OCI-M1 (cell line): Measurements from ENCODE around the gene STAU1.
"Not testable (repeated sequence)": the region's sequence is repeated elsewhere in the genome, so short reads cannot be mapped to it uniquely, and the experiment has no call there.

Experiments used
- DNase-seq: peaks from one replicate; lab custom pipeline; 2025; lab: John Stamatoyannopoulos, UW

The STAU1 gene

DNA sequence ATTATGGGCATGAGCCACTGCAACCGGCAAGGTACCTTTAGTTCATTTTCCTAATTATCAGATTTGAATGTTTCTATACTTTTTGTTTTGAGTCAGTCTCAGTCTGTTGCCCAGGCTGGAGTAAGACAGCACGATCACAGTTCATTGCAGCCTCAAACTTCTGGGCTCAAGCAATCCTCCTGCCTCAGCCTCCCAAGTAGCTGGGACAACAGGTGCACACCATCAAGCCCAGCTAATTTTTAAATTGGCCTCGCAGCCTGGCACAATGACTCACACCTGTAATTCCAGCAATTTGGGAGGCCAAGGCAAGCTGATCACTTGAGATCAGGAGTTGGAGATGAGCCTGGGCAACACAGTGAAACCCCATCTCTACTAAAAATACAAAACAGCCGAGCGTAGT is 24.4 kb downstream of the STAU1 start:
- no peak for DNase-seq

DNA sequence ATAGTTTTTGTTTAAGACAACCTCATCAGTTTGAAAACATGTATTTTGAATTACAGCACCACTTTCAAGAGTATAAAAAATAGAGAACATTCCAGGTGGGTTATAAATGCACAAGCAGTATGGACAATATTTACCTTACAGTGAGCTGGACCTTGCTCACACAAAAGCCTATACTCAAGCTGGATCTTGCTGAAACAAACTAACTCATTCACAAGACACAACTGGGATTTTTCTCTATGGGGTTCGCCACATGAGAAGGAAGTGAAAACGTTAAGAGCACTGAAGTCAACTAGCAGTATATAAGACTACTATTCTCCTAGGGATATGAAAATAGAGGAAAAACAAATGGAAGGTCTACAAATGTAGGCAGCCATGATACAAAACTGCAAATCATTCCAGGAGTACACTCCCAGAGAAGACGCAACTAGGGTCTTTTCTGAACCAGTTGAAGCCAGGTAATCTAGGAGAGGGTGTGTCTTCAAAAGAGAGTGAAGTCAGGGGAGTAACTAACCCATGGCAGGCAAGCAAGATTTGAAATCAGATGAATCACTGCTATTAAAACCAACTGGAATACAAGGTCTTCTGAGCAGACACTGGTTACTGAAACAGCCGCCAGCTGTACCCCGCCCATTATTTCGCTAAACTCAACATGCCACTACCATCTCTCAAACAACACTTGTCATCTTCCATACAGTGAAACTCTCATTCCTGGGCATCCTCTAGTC is 26.5 kb downstream of the STAU1 start:
- DNase-seq = no peak

DNA sequence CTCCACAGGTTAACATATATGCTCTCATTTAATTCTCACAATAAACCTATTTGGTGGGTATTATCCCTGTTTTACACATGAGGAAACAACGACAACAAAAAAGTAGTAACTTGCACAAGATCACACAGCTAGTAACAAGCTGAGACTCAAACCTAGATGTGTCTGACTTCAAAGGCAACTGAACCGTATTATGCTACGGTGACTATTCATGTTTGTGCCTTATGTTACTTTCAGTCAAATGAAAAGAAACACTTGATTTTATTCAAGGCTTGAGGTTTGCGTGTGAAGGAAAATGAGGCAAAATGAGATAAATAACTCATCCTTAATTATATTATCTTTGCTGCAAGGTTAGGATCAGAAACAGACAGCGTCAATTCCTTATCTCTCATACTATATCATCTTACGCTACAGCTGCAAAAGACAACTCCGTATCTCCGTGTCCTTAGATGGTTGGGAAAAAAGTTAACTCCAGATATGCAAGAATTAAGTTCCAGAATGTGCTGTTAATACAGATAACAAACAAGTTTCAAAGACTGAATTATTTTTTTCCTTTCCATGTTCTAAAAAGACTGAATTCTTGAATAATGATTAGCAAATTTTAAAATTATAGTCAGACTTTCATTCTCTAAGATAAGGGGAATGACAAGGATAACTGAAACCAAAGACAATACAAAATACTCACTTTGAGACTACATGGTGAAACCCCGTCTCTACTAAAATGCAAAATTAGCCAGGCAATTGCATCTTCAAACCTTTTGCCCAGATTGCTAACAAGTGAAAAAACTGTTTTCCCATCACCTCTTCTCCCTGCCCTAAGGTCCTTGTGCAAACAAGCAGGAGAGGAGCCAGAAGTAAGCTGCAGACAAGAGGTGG is 27.8 kb downstream of the STAU1 start:
- no peak for DNase-seq

DNA sequence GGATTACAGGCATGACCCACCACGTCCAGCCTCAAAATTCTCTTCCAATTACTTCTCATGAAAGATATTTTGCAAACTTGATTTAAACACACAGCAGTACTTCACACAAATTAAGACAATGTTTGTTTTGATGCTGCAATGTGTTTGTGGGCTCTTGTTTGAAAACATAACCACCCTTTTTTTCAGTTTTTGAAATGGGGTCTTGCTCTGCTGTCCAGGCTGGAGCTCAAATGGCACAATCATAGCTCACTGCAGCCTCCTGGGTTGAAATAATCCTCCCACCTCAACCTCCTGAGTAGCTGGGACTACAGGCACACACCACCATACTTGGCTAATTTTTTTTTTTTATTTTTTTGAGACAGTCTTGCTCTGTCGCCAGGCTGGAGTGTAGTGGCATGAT is 31.0 kb downstream of the STAU1 start:
- DNase-seq = no peak

DNA sequence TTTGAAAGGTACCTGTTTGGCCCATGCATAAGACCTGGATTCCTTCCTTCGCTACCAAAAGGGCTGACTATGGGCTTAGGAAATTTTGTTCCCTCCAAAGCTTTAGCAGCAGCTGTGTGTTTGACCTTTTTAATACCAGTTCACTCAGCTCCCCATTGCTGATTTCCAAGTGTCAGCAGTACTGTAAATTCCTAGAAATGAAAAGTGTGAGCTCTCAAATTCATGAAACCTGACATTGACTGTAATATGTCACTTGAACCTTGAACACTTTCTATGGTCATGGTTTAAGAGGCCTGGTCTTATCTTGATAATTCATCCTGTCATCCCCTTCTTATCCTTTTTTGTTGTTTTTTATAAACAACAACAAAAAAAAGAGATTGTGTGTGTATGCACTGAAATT is 31.7 kb downstream of the STAU1 start:
- DNase-seq = no peak

DNA sequence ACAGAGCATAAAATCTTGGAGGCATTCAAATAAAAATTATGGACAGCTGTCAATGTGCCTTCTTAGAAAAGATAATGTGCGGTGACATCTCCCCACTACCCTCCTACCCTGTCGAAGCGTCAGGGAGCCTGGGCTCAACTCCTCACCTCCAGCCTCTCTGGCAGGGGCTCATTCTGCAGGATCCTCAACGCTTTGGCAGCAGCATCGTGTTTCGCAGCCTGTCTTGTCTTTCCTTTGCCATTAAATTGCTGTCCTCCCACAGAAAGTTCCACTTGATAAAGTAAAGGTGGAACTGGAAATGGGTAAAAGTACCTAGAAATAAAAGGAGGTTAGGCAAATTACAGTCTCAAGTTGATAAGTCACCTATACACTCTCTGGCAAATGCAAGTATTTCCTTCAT is 36.7 kb downstream of the STAU1 start:
- DNase-seq = no peak

DNA sequence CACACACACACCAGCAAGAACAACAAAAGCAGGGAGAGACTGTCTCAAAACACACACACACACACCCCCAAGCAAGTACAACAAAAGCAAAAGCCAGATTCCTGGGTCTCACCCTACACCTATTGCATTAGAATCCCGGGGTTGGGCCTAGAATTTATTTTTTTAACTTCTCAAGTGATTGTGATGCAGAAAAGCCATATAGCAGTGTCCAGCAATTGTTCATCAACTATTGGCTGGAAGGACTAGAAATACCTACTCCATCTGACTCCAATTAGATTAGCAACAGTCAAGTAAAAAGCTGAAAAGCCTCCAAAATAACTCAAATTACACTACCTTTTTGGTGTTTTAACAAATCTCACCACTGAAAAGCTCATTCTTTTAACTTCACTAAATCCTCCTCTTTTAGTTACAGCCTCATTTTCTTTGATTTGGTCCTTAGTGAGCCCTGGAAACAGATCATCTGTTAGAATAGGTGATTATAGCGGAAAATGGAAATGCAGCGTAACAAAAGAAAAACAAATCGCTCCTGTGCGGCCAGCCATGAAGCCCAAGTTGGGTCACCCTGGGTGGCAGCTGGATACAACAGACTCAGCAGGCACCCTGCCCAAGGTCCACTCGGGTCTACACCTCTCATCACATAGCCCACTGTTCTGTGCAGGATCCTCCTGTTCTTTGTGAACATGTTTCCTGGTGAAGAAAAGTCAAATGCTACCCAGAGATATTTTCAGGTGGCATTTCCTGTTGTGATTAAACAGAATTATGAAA is 38.7 kb downstream of the STAU1 start:
- no peak for DNase-seq

DNA sequence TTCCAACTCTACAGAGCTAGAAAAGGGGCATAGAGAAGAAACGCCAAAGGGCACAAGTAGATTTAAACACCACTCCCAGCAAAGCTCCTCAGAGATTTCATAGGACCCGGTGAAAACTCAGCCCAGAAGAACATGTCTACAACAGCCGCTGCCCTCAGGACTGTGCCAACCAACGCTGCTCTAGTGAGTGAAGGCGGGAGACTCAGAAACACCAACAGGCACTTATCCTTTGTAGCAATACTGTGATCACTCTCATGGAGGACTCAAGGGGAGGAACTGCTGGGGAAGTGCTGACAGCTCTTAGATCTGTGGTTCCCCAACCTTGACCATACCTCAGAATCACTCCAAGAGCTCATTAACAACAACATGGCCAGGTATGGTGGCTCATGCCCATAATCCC is 39.5 kb downstream of the STAU1 start:
- DNase-seq = no peak

DNA sequence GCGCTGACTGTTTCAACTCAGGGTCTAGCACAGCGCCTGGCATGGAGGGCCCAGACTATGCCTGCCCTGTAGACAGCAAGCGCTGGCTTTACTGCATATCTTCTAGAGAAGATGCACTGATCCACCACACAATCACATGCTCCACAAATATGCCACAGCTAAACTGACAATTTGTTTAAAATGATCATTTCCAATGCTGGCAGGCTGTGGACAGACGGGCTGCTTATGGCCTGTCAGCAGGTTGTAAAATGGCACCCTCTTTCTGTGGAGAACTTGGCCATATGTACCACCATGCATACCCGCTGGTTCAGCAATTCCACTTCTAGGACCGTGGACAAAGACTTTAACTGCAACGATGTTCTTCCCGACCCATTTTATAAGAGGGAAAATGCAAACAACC is 40.8 kb downstream of the STAU1 start:
- no peak for DNase-seq

DNA sequence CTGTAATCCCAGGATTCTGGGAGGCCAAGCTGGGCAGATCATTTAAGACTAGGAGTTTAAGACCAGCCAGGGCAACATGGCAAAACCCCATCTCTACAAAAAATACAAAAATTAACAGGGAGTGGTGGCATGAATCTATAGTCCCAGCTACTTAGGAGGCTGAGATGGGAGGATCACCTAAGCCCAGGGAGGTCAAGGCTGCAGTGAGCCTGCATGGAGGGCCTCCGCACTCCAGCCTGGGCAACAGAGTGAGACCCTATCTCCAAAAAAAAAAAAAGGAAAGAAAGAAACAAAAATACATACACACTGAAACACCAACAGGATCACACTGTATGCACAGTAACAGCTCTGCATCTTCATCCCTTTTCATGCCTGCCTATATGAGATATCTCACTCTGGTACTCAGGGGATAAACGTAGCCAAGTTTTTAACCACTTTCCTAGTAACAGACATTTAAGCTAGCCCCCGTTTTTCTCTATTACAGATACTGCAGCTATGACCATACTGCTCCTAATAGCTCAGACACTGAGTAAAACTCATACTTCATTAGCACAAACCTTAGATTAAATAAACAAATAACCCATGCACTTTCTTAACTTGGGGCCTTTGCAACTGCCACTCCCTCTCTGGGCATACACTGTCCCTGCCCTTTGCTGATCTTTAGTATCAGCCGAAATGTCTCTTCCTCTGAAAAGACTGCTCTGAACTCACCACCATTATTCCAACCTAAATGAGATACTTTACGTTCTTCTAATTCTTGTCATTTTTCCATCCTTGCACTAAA is 41.5 kb downstream of the STAU1 start:
- no peak for DNase-seq

DNA sequence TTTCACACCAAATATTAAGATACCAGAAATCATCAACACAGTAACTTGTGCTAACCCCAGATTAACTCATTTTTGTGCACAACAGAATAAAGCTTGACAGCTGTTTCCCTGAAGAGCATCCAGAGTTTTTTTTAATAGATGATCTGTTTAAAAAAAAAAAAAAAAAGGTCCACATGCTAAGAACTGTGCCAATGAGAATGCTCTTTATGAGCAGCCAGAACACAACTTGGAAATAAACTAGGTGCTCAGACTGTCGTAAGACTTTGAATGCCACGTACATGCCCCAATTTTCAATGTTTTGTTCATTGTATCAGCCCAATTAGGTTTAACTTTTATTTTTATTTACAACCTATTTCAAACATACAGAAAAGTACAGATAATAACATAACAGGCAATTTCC is 47.3 kb downstream of the STAU1 start:
- DNase-seq = no peak

DNA sequence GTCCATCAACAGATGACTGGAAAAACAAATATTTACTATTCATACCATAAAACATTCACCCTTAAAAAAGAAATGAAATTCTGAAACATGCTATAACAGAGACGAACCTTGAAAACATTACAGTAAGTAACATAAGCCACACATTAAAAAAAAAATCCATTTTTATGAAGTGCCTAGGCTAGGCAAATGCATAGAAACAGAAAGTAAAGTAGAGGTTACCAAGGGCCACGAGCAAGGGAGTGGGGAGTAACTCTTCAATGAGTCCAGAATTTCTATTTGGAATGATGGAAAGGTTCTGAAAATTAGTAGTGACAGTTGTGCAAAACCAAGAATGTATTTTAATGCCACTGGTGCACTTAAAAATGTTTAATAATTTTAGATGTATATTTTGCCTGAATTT is 47.7 kb downstream of the STAU1 start:
- no peak for DNase-seq

DNA sequence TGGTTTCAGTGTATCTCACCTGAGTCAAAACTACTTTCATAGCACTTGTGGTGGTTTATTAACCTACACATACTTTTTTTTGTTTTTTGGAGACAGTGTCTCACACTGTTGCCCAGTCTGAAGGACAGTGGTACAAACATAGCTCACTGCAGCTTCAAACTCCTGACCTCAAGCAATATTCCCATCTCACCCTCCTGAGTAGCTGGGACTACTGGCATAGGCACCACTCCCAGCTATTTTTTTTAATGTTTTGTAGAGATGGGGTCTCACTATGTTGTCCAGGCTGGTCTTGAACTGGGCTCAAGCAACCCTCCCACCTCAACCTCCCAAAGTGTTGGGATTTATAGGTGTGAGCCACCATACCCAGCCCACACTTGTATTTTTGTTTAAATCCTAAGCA is 49.7 kb downstream of the STAU1 start:
- no peak for DNase-seq

DNA sequence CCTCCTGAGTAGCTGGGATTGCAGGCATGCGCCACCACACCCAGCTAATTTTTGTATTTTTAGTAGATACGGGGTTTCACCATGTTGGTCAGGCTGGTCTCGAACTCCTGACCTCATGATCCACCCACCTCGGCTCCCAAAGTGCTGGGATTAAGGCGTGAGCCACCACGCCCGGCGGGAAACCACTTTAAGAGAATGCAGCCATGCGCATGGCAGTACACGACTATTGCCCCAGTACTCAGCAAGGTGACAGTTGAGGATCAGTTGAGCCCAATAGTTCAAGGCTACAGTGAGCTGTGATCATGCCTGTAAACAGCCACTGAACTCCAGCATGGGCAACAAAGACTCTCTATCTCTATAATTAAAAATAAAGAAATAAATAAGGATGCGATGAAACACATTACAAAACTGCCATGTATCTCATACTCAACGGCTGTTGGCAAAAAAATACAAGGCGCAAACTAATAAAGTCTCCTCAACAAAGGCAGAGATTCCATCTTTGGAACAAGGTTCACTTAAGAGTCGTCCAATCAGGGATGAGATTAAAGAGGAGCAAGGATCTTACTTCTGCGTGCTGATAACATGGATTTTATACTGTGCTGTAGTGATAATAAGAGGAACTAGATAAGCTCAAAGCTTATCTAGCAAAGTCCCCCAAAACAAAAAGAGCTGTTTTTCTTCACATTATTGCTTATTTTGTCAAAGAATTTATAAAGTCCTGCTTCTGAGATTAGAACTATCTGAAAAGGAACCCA is 51.1 kb downstream of the STAU1 start:
- DNase-seq = peak; percentile 22

DNA sequence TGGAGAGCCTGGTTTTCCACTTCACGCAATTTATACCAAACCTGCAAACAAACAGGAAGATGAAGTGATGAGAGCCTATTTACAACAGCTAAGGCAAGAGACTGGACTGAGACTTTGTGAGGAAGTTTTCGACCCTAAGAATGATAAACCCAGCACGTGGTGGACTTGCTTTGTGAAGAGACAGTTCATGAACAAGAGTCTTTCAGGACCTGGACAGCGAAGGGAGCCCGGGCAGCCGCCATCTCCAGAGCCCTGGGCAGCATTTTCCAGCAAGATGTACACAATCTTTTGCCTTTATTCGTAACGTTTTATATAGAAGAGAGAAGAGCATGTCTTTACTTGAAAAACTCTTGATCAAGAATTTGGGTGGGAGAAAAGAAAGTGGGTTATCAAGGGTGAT is 53.3 kb downstream of the STAU1 start:
- DNase-seq = not testable (repeated sequence)

DNA sequence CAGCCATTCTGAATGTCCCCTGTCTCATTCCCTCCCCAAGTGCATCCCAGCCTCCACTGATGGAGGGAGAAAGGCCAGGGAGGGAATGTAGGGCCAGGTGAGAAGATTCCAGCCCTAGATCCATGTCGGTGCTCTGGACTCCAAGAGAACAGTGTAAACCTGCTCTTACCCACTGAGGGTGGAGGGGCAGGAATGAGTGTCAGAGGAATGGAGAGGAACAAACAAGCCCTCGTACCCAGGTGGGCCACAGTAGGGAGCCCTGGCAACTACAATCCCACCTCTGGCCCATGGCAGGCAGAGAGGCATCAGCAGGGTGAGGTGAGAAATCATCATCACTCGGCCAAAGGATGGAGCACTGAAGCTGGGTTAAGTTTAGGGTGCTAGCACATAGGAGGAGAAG is 54.6 kb downstream of the STAU1 start:
- DNase-seq = no peak

DNA sequence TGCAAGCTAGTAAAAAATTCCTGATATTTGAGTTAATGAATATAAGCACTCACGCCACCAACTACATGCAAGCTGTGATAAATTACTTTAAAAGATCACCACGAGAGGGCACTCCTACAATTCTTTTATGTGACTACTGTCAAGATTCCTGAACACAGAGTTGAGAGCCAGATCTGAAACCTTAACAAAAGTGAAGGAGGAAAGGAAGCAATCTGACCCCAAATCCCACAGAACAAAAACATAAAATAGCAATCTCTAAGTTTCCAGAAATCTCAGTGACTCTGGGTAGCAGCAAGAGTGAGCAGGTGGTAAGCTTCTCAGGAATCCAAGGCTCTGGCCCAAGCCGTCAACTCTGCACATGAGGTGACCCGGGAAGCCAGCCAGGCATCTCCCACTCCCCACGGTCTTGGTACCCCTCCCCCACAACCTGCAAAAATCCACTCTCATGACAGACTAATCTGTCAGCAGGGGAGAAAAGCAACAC is 55.1 kb downstream of the STAU1 start:
- peak; percentile 78 for DNase-seq

DNA sequence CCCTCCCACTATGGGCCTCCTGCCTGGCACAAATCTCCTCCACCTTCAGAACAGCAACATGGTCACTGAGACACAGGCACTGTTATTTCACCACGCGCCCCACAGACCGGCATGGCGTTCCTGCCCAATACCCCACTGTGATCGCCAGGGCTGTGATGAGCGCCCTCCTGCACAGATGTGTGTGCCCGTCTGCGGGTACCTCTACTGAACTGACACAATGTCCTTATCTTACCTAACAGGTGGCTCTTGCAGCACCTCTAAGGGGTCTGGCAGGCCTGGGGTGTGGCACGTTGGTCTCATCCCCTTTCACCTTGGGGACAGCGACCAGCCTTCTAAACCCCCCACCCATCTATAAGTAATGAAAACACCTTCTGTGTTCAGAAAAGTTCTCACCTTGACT is 64.2 kb downstream of the STAU1 start:
- no peak for DNase-seq

DNA sequence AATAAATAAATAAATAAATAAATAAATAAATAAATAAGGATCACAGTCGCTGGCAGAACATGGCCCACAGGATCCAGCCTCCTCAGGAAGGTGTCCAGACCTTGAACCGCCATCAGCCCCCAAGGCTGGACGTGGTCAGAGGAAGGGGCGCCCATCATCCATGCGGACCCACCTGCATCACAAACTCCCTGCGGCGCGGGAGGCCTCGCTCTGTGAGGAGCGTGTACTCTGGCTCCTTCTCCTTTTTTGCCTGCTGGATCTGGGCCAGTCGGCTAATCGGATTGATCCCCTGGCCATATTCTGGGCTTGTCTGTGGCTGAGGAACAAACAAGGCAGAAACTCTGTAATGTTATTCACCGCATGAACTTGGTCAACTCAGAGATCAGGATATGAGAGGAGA is 65.2 kb downstream of the STAU1 start:
- DNase-seq = no peak

DNA sequence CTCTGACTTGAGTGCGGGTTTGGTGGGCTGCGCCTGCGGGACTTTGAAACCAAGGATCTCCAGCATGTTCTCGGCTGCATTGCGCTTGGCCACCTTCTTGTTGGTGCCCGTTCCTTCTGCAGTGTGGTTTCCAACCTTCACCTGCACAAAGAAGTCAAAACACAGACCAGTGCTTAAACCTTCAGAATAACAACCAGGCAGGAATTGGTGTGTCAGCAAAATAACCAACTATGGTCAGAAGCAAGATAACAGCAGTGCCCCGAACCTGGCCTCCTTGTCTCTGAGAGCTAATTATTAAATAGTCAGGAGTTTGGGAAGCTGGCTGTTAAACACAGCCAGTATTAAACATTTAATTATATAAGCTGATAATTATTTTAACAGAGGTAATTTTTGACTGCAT is 68.1 kb downstream of the STAU1 start:
- DNase-seq = no peak

DNA sequence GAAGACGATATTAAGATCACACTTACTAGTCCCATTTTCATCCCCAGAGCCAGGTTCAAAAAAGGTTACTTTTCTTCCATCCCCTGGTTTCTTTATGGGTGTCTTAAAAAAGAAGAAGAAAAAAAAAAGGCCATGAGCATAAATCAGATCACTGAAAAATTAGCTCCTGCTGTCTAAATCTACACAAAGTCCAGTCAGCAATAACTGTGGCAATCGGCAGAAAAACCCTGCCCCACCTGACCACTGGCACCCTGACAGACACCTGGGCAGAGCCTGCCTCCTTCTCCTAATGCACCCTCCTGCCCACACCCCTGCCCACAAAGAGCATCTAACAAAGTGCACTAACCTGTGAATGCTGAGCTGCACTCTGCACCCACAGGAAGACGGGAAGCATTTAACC is 69.8 kb downstream of the STAU1 start:
- DNase-seq = no peak
